Upper lobe of left lung (tissue), 6 donors: ENCODE results near the gene NUP93. TPM values are rescaled to one million over a fixed set of nuclear protein-coding genes. Genes with fewer than 3 reads are reported as not detected.

ENCODE experiments used
- ATAC-seq, 2 donors: fragments of 200-7000 bp; cut with Tn5 transposase; one replicate each; pipeline ENCODE4 v1.9.1; 2022; ENCODE audit warnings: mild to moderate bottlenecking in 2 of 2, moderate library complexity in 2 of 2; ENCODE audit not compliant: low FRiP score in 2 of 2
- DNase-seq, 2 donors: peaks; one replicate each; pipeline ENCODE4 v3.0.0-alpha.2; 2019 to 2020
- H3K27ac ChIP-seq, 4 donors: fragments of 200-600 bp; sonication (generic); one replicate each; pipeline ENCODE4 v1.5.1; 2016 to 2019
- H3K27me3 ChIP-seq, 4 donors: fragments of 200-600 bp; sonication (generic); one replicate each; pipeline ENCODE4 v1.5.1; 2017 to 2019
- H3K36me3 ChIP-seq, 4 donors: fragments of 200-600 bp; sonication (generic); one replicate each; pipeline ENCODE4 v1.5.1; 2016 to 2019
- H3K4me1 ChIP-seq, 4 donors: fragments of 200-600 bp; sonication (generic); one replicate each; pipeline ENCODE4 v1.5.1; 2018 to 2019
- H3K4me3 ChIP-seq, 4 donors: fragments of 200-600 bp; sonication (generic); one replicate each; pipeline ENCODE4 v1.5.1; 2017 to 2019; ENCODE audit warnings: mild to moderate bottlenecking in 2 of 4, moderate library complexity in 1 of 4
- H3K9me3 ChIP-seq, 4 donors: fragments of 200-600 bp; sonication (generic); one replicate each; pipeline ENCODE4 v1.5.1; 2018 to 2019
- CTCF ChIP-seq, 6 experiments: fragments of 450-650 bp in 4 of 6; fragments of 200-600 bp in 2 of 6; sonication (generic) in 2 of 6; IDR thresholded peaks; one replicate each; pipeline ENCODE4 v1.5.1; 2016 to 2019; ENCODE audit warnings: antibody characterized with exemption in 6 of 6
- EP300 ChIP-seq, 4 donors: sonication (generic); formaldehyde crosslinking; IDR thresholded peaks; one replicate each; pipeline ENCODE4 v1.5.1; 2017; ENCODE audit warnings: antibody characterized with exemption in 4 of 4, control low read depth in 2 of 4
- POLR2A ChIP-seq, 4 donors: fragments of 450-650 bp; IDR thresholded peaks; one replicate each; pipeline ENCODE4 v1.5.1; 2016 to 2017; ENCODE audit warnings: antibody characterized with exemption in 4 of 4, mild to moderate bottlenecking in 2 of 4
- POLR2AphosphoS5 ChIP-seq, 2 donors: sonication (generic); formaldehyde crosslinking; IDR thresholded peaks; one replicate each; pipeline ENCODE4 v1.5.1; 2017; ENCODE audit warnings: antibody characterized with exemption in 2 of 2
- WGBS, 2 donors: methylation state at CpG; one replicate each; pipeline ENCODE4 v1.1.5; 2017 to 2018; 5-methylcytosine and 5-hydroxymethylcytosine counted together
- total RNA-seq, 6 donors: library from RNA; depleted of rRNA in 4 of 6; stranded (reverse); fragments of >200 nt in 4 of 6; gene quantifications; one replicate each; pipeline versions ENCODE4 v1.1.0 to v1.2.1, GENCODE V29; 2016 to 2021
- donor health status: DM: no; HTN: no; CAD: no; lungs with moderate emphysema.
- donor health status: DM: no; HTN: yes; CAD: no; lungs with severe emphysema.

NUP93 gene
- total RNA-seq, 6 donors from 2014 or later: 30.9 to 57.3 (median 45.3) TPM

GRCh38 chr16:56817056-56817455, 87.1 kb downstream of the NUP93 start:
- no peak for ATAC-seq
- Histone ChIP-seq H3K36me3 (peaks cover 0 to 27% (median 14%) of the 10 kb centered on the region in 4 donors), H3K4me3 (no peak overlapping the region), H3K27me3 (no peaks in the 10 kb centered on the region), H3K27ac (no peak overlapping the region), H3K4me1 (no peaks in the 10 kb centered on the region), H3K9me3 (no peaks in the 10 kb centered on the region)
- DNase-seq: no peak
- TF ChIP-seq CTCF (IDR thresholded peaks at IDR 0.05): no peak
- no peak for TF ChIP-seq POLR2A (IDR thresholded peaks at IDR 0.05)
- no peak for TF ChIP-seq EP300 (IDR thresholded peaks at IDR 0.05)
- no peak for TF ChIP-seq POLR2AphosphoS5 (IDR thresholded peaks at IDR 0.05)

GRCh38 chr16:56817938-56818337, 88.0 kb downstream of the NUP93 start:
- no peaks in the 10 kb centered on the region for H3K9me3 ChIP-seq
- ATAC-seq: no peak
- WGBS, 2 donors: 96 to 100% methylated on average over 1 of the region's 1 CpG

GRCh38 chr16:56823081-56823733, 93.3 kb downstream of the NUP93 start:
- DNase-seq (no peak), ATAC-seq (no peak)
- Histone ChIP-seq H3K4me3 (no peak overlapping the region), H3K9me3 (no peaks in the 10 kb centered on the region), H3K36me3 (peaks cover 0 to 67% (median 18%) of the 10 kb centered on the region in 4 donors), H3K27ac (no peak overlapping the region), H3K27me3 (no peaks in the 10 kb centered on the region), H3K4me1 (peaks cover 0 to 3% (median 0%) of the 10 kb centered on the region in 4 donors)
- TF ChIP-seq CTCF (IDR thresholded peaks at IDR 0.05): no peak
- 94 to 95% methylated on average over 12 of the region's 12 CpGs for WGBS, 2 donors

More at GRCh38 chr16:56817938-56818337, 88.0 kb downstream of the NUP93 start:
- DNase-seq: no peak
- Histone ChIP-seq H3K4me3 (no peak overlapping the region), H3K27me3 (no peaks in the 10 kb centered on the region), H3K4me1 (no peaks in the 10 kb centered on the region), H3K36me3 (peaks cover 0 to 32% (median 14%) of the 10 kb centered on the region in 4 donors), H3K27ac (no peak overlapping the region)
- TF ChIP-seq EP300 (IDR thresholded peaks at IDR 0.05) (no peak), CTCF (IDR thresholded peaks at IDR 0.05) (no peak), POLR2AphosphoS5 (IDR thresholded peaks at IDR 0.05) (no peak)

- no peak overlapping the region for H3K27ac ChIP-seq
- TF ChIP-seq CTCF (IDR thresholded peaks at IDR 0.05): peak in 2 of 6 experiments; percentile 24 to 36
- no peak for TF ChIP-seq POLR2A (IDR thresholded peaks at IDR 0.05)
- TF ChIP-seq POLR2AphosphoS5 (IDR thresholded peaks at IDR 0.05): no peak
- TF ChIP-seq EP300 (IDR thresholded peaks at IDR 0.05): no peak
Observed at GRCh38 chr16:56824331-56824730, 94.4 kb downstream of the NUP93 start.

GRCh38 chr16:56824804-56825203, 94.9 kb downstream of the NUP93 start:
- Histone ChIP-seq H3K4me3 (no peak overlapping the region), H3K36me3 (peaks cover 0 to 63% (median 14%) of the 10 kb centered on the region in 4 donors), H3K9me3 (no peaks in the 10 kb centered on the region), H3K27me3 (no peaks in the 10 kb centered on the region), H3K4me1 (peaks cover 0 to 3% (median 0%) of the 10 kb centered on the region in 4 donors), H3K27ac (no peak overlapping the region)
- no peak for DNase-seq
- no peak for ATAC-seq
- 94 to 97% methylated on average over 3 of the region's 3 CpGs for WGBS, 2 donors
- TF ChIP-seq POLR2AphosphoS5 (IDR thresholded peaks at IDR 0.05) (no peak), POLR2A (IDR thresholded peaks at IDR 0.05) (no peak), EP300 (IDR thresholded peaks at IDR 0.05) (no peak), CTCF (IDR thresholded peaks at IDR 0.05) (no peak)

More at GRCh38 chr16:56824331-56824730, 94.4 kb downstream of the NUP93 start:
- WGBS, 2 donors: 39 to 57% methylated on average over 3 of the region's 3 CpGs
- Histone ChIP-seq H3K9me3 (no peaks in the 10 kb centered on the region), H3K4me1 (peaks cover 0 to 3% (median 0%) of the 10 kb centered on the region in 4 donors), H3K36me3 (peaks cover 0 to 68% (median 16%) of the 10 kb centered on the region in 4 donors), H3K27me3 (no peaks in the 10 kb centered on the region), H3K4me3 (no peak overlapping the region)
- ATAC-seq (peak; percentile 35 to 63), DNase-seq (peak in 1 of 2 donors; percentile 74)
